Ovary (tissue), 9 donors: Measurements from ENCODE around the gene BRPF3. TPM values are rescaled to one million over a fixed set of nuclear protein-coding genes. Genes with fewer than 3 reads are reported as not detected.

Experiments
- DNase-seq, 5 donors: peaks; one replicate each; pipeline ENCODE4 v3.0.0-alpha.2; 2019 to 2020
- H3K27ac ChIP-seq, 2 donors: fragments of 200-600 bp; one replicate each; pipeline versions ENCODE4 v1.5.1 to v1.8.0; 2019 to 2022
- H3K27me3 ChIP-seq: fragments of 200-600 bp; one replicate; pipeline ENCODE4 v1.8.0; 2022
- H3K36me3 ChIP-seq: fragments of 200-600 bp; sonication (generic); one replicate; pipeline ENCODE4 v1.5.1; 2019
- H3K4me1 ChIP-seq: one replicate; pipeline ENCODE4 v1.8.1; 2013; ENCODE audit warnings: mild to moderate bottlenecking, moderate library complexity; ENCODE audit not compliant: insufficient read depth
- H3K4me3 ChIP-seq: fragments of 200-600 bp; sonication (generic); one replicate; pipeline ENCODE4 v1.5.1; 2017
- H3K9me3 ChIP-seq, 2 donors: fragments of 200-600 bp in 1 of 2; sonication (generic) in 1 of 2; one replicate each; pipeline versions ENCODE4 v1.5.1 to v1.8.1; 2013 to 2019; ENCODE audit warnings: mild to moderate bottlenecking in 1 of 2, moderate library complexity in 1 of 2
- CTCF ChIP-seq, 3 donors: fragments of 450-650 bp in 2 of 3; fragments of 200-600 bp in 1 of 3; IDR thresholded peaks; one replicate each; pipeline versions ENCODE4 v1.5.1 to v1.8.0; 2016 to 2022; ENCODE audit warnings: antibody characterized with exemption in 3 of 3, mild to moderate bottlenecking in 1 of 3
- EP300 ChIP-seq: sonication (generic); formaldehyde crosslinking; IDR thresholded peaks from one replicate; pipeline ENCODE4 v1.6.1; 2017; ENCODE audit warnings: antibody characterized with exemption
- POLR2A ChIP-seq: fragments of 450-650 bp; IDR thresholded peaks from one replicate; pipeline ENCODE4 v1.6.1; 2017; ENCODE audit warnings: antibody characterized with exemption, mild to moderate bottlenecking, moderate library complexity
- WGBS, 3 donors: extraction: QIAGEN DNeasy Blood & Tissue Kit in 1 of 3; methylation state at CpG; one replicate each; pipeline versions ENCODE4 v1.1.5 to v1.1.7; 2013 to 2017; 5-methylcytosine and 5-hydroxymethylcytosine counted together
- intact Hi-C, 4 donors: fragments of 100-400 bp; cut with DNase I; formaldehyde crosslinking; loops; one replicate each; pipeline versions ENCODE4 v1.11.0 to v1.15.1; 2022 to 2023
- polyA plus RNA-seq, 2 donors: library from polyadenylated mRNA; stranded (reverse); fragments of 200-250 nt in 1 of 2; fragments of 350-450 nt in 1 of 2; fragmentation: Illumina TruSeq in 1 of 2; extraction: RNeasy Lipid Tissue Mini Kit (QIAGEN cat#74804) in 1 of 2; gene quantifications; one replicate each; pipeline ENCODE4 v1.2.3, GENCODE V29; 2013 to 2014
- total RNA-seq, 7 donors: library from RNA; depleted of rRNA in 2 of 7; stranded (reverse); fragments of >200 nt in 2 of 7; fragmentation: NEBNext Ultra II Directional in 3 of 7; extraction: Animal tissue kit (Norgen Biotek cat#: 25700) in 3 of 7; gene quantifications; one replicate each; pipeline versions ENCODE4 v1.1.0 to v1.2.4, GENCODE V29; 2016 to 2023
- donor health status: DM: no; HTN: no; CAD: no; lungs with moderate emphysema.
- donor health status: DM: no; HTN: no; CAD: no.
- donor health status: Bipolar disorder and iron deficiency.
- donor health status: DM: yes; HTN: yes; CAD: no.
- donor health status: DM: no; HTN: no; CAD: no.
- donor health status: DM: yes; HTN: yes; CAD: no.

Gene BRPF3
- total and polyA plus RNA-seq, 9 donors, result 15.7 to 34.5 (median 30.3) TPM

GRCh38 chr6:36221674-36222073 lies 25.1 kb downstream of the BRPF3 start:
- no peak for TF ChIP-seq CTCF (IDR thresholded peaks at IDR 0.05)
- no peak for TF ChIP-seq EP300
- TF ChIP-seq POLR2A, result no peak
- Histone ChIP-seq H3K4me3 (no peak overlapping the region), H3K36me3 (no peaks in the 10 kb centered on the region), H3K27me3 (no peaks in the 10 kb centered on the region), H3K9me3 (no peaks in the 10 kb centered on the region), H3K27ac (no peak overlapping the region), H3K4me1 (peaks cover 8% of the 10 kb centered on the region)
- WGBS, 3 donors, result 67 to 76% (median 68%) methylated on average over 2 of the region's 2 CpGs
- no peak for DNase-seq
- intact Hi-C loops, result no loop called here

GRCh38 chr6:36222924-36223323 lies 26.4 kb downstream of the BRPF3 start:
- Histone ChIP-seq H3K27ac (no peak overlapping the region), H3K4me1 (peaks cover 8% of the 10 kb centered on the region), H3K4me3 (no peak overlapping the region), H3K36me3 (no peaks in the 10 kb centered on the region), H3K9me3 (no peaks in the 10 kb centered on the region), H3K27me3 (no peaks in the 10 kb centered on the region)
- 49 to 52% (median 52%) methylated on average over 4 of the region's 4 CpGs for WGBS, 3 donors
- TF ChIP-seq EP300 (no peak), CTCF (IDR thresholded peaks at IDR 0.05) (no peak), POLR2A (no peak)
- DNase-seq, result no peak
- intact Hi-C loops, result no loop called here

- Histone ChIP-seq H3K4me1 (peaks cover 6% of the 10 kb centered on the region), H3K27me3 (no peaks in the 10 kb centered on the region), H3K4me3 (no peak overlapping the region), H3K27ac (no peak overlapping the region), H3K9me3 (no peaks in the 10 kb centered on the region), H3K36me3 (no peaks in the 10 kb centered on the region)
- DNase-seq, result no peak
- 69 to 93% (median 86%) methylated on average over 1 of the region's 1 CpG for WGBS, 3 donors
- TF ChIP-seq POLR2A, result no peak
- TF ChIP-seq EP300, result no peak
- no peak for TF ChIP-seq CTCF (IDR thresholded peaks at IDR 0.05)
- intact Hi-C loops, result no loop called here
Observed at GRCh38 chr6:36223706-36224105, 27.2 kb downstream of the BRPF3 start.

GRCh38 chr6:36224918-36225461 lies 28.4 kb downstream of the BRPF3 start:
- no peaks in the 10 kb centered on the region for H3K27me3 ChIP-seq
- H3K36me3 ChIP-seq, result no peaks in the 10 kb centered on the region
- peak in 1 of 5 donors; percentile 35 for DNase-seq
- 18 to 32% (median 21%) methylated on average over 5 of the region's 5 CpGs for WGBS, 3 donors
- H3K4me3 ChIP-seq, result no peak overlapping the region
- intact Hi-C loops, result no loop called here
- peaks cover 6% of the 10 kb centered on the region for H3K4me1 ChIP-seq
- TF ChIP-seq POLR2A (no peak), EP300 (no peak), CTCF (IDR thresholded peaks at IDR 0.05) (no peak)
- H3K9me3 ChIP-seq, result no peaks in the 10 kb centered on the region
- no peak overlapping the region for H3K27ac ChIP-seq
